HG03039 (cell line): ENCODE results near the gene LCN10.
A peak's percentile ranks its signal among the peaks of the same experiment; 100 is the strongest.
"Not testable (repeated sequence)": the region's sequence is repeated elsewhere in the genome, so short reads cannot be mapped to it uniquely, and the experiment has no call there.

Source experiments
- ATAC-seq: cut with Tn5 transposase; IDR thresholded peaks from one replicate; pipeline ENCODE4 v1.9.1; 2021; ENCODE audit warnings: mild to moderate bottlenecking, moderate library complexity; ENCODE audit not compliant: unreplicated experiment

LCN10 gene

GRCh38 chr9:136742591-136743391, at the start of gene LCN10:
TSS of gene LCN10 (minus strand) at chr9:136742940. CDS start at chr9:136742903, 37 bp downstream.
- ATAC-seq: no peak

DNA sequence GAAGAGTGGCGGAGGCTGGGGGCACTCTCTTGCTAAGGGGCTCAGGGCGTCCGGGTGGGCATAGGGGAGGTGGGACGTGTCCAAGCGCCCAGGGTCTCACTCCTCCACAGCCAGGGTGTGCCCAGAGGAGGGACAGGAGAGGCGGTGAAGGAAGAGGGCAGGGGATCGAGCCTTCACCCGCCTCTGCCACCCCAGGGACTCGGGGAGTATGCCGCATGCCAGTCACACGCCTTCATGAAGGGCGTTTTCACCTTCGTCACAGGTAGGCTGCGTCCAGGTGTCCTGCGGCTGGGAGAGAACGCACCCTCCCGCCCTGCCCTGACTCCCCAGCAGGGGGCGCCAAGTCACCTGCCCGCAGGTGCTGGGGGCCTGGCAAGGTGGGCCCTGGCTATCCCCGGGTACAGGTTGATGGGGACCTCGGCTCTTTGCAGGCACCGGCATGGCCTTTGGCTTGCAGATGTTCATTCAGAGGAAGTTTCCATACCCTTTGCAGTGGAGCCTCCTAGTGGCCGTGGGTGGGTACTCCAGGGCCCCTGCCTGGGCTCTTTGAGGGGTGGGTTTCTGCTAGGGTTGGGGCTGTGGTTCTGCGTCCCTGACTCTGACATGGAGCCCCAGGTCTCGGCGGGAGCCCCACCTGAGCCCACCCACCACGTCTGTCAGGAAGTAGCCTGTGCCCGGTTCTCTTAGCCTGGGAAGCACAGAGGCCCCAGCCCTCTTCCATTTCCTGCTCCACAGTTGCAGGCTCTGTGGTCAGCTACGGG, 49.0 kb upstream of the LCN10 start:
- ATAC-seq: no peak

GRCh38 chr9:136790640-136791515, 48.1 kb upstream of the LCN10 start, which contains the start of gene TMEM141:
TSS of gene TMEM141 (plus strand) at chr9:136791344. CDS start at chr9:136791371, 27 bp downstream.
- peak; percentile 74 for ATAC-seq

DNA sequence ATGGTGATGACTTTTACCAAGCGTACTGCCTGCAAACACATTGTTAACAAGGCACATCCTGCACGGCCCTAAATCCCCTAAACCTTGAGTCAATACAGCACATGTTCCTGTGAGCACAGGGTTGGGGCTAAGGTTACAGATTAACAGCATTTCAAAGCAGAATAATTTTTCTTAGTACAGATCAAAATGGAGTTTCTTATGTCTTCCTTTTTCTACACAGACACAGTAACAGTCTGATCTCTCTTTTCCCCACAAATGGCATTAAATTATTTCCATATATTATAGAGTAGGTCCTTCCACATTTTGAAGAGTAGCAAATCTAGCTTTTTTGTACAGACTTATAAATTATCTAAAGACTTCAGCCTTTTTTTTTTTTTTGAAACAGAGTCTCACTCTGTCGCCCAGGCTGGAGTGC, 46.8 kb upstream of the LCN10 start:
- no peak for ATAC-seq

GRCh38 chr9:136788644-136789522, 46.1 kb upstream of the LCN10 start:
- not testable (repeated sequence) for ATAC-seq

GRCh38 chr9:136787690-136788400, 45.1 kb upstream of the LCN10 start:
- ATAC-seq: no peak

DNA sequence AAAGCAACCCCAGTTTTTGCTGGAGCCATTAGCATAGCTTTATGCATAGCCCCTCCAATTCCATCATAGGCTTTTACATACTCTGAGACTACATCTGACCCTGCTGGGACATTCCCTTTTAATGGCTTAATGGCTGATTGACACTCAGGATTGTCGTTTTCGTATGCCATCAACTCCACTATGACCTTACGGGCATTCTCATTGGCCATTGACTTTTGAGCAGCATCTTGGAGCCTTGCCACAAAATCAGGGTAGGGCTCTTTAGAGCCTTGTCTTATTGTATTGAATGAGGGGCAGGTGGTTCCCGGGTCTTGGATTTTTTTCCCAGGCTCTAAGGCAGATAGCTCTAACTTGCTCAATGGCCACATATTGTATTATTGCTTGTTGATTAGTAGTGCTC, 44.2 kb upstream of the LCN10 start:
- not testable (repeated sequence) for ATAC-seq

DNA sequence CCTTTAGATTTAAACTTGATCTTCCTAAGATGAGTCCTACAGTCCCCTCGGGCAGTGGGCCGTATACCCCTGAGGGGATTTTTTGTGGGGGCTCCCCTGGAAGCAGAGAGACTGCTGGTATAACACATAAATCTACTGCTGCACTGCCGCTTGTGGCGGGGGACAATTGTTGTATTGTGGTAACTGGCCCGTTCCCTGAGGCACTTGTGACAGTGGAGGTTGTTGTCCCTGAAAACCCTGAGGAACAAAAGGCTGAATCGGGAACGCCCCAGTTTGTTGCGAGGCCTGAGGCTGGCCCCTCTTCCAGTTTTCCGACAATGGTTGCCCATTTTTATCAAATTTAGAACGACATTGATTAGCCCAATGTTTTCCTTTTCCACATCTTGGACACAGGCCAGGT, 43.7 kb upstream of the LCN10 start:
- ATAC-seq: no peak

- not testable (repeated sequence) for ATAC-seq
Observed at GRCh38 chr9:136785565-136786355, 43.0 kb upstream of the LCN10 start.

GRCh38 chr9:136784997-136785361, 42.2 kb upstream of the LCN10 start:
- ATAC-seq: no peak

GRCh38 chr9:136784249-136784996, 41.7 kb upstream of the LCN10 start:
- ATAC-seq: no peak

DNA sequence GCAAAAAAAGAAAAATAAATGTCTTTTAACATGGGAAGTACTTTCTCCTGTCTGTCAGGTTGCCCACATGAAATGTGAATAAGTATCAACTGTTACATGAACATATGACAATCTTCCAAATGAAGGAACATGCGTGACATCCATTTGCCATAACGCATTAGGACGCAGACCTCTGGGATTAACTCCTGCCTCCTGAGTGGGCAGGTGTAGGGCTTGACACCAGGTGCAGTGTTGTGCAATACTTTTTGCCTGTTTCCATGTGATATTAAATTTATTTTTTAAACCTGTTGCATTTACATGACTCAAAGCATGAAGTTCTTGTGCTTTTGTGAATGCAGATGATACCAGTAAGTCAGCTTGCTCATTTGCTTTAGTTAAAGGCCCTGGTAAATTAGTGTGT, 39.7 kb upstream of the LCN10 start:
- ATAC-seq: no peak

DNA sequence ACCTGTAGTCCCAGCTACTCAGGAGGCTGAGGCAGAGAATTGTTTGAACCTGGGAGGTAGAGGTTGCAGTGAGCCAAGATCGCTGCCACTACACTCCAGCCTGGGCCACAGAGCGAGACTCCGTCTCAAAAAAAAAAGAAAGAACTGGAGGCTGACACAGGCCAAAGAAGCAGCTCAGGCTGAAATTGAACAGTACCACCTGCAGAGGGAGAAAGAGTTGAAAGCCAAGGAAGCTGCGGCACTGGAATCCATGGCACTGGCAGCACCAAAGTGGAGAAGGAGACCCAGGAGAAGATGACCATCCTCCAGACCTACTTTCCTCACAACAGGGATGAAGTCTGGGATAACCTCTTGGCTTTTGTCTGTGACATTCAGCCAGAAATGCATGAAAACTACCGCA, 37.1 kb upstream of the LCN10 start:
- ATAC-seq: no peak

GRCh38 chr9:136777359-136777758, 34.6 kb upstream of the LCN10 start:
- ATAC-seq: no peak

GRCh38 chr9:136776947-136777346, 34.2 kb upstream of the LCN10 start:
- no peak for ATAC-seq

- ATAC-seq: no peak
Observed at GRCh38 chr9:136775191-136775590, 32.5 kb upstream of the LCN10 start.

DNA sequence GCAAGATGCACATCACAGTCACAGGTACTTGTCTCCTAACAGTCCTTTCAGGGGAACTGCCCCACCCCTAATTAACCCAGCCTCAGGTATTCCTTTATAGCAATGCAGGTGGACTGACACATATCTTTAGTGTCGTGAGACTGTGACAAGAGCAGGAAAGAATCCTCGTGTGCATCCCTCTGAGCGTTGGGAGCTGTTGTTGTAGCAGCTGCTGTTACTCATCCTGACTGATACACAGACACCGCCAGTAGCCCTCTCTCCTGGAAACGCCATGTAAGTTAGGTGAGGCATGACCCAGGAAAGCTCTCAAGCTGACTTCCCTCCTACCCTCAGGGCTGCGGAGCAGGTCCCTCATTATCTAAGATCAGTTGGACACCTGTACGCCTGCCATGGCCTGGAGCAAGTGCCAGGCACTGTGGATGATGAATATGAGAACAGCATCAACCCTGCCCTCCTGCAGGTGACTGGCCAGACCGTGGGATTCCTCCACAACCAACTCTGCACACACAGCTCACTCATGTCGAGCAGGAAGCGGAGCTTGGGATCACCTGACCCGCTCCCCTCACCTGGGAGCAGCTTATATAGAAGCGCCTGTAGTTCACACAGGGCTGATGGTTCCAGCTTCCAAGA, 31.8 kb upstream of the LCN10 start:
- no peak for ATAC-seq
